G401 (cell line): Measurements from ENCODE around the gene FILIP1. TPM values are rescaled to one million over a fixed set of nuclear protein-coding genes. Genes with fewer than 3 reads are reported as not detected.

Experiments
- DNase-seq: peaks from one replicate; pipeline ENCODE4 v3.0.0-alpha.2; 2015; ENCODE audit warnings: low spot score
- in situ Hi-C: cut with HindIII; loops from 2 replicates; pipeline ENCODE4 v1.10.0; 2016; ENCODE audit warnings: low sequenced_read_pairs, mixed read lengths
- total RNA-seq: library from RNA; depleted of rRNA; stranded (reverse); fragments of >200 nt; shearing (Covaris generic); gene quantifications from 2 replicates; pipeline ENCODE4 v1.2.3, GENCODE V29; 2014

The FILIP1 gene
- total RNA-seq, 1 experiment from 2014 or later = not detected

DNA sequence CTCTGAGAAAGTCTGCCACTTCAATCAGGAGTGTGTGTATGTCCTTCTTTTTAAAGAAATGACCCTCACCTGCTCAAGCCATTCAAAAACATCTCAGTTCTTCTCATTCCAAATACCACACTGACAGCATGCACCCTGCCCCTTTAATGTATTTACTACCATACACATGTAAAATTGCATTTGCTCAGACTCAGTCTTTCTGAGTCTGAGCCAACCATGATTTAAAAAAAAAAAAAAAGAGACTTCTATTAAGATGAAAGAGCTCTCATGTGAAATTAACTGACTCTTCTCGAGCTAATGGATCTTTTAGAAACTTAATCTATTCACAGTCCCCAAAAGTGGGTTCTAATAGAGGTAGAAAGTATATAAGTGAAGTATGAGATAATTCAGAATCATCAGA, 1.4 kb upstream of the FILIP1 start:
- no peak for DNase-seq
- in situ Hi-C loops = no loop called here

- in situ Hi-C loops = no loop called here
- DNase-seq = no peak
These were observed 690 bp upstream of the FILIP1 start for GRCh38 chr6:75494290-75494689.

- DNase-seq = no peak
- in situ Hi-C loops = no loop called here
These were observed 1.0 kb downstream of the FILIP1 start for GRCh38 chr6:75492386-75493153.

DNA sequence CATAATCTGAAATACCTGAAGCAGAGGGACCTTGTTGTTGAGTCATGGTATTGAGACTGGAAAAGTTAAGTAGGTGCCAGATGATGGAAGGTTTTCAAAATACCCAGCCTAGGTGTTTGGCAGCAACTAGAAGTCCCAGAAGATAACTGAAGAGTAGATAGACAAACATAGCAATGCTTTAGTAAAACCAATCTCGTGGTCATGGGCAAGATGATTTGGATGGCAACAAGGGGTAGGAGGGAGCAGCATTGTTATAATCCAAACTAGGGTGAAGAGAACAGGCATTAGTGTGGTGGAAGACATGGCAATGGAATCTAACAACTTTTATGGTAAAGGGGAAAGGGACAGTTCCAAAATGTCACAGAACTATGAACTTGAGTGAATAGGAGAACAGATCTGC, 2.3 kb downstream of the FILIP1 start:
- in situ Hi-C loops = no loop called here
- no peak for DNase-seq

DNA sequence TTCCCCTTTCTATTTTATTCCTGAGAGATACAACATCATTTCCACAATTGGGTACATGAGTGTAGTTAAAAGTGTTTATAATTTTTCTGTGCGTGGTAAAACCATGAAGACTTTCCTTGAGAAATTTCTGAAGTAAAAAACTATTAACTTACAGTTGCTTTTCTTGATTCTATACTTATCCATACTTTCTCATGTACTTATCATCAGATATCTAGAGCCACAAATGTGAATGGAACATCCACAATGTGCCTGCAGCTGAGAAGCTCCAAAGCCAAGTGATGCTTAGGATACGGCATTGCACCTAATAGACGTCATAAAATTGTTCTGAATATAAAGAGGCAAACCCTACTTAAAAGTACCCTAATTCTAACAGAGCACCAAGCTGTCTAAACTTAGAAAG, 2.9 kb downstream of the FILIP1 start:
- in situ Hi-C loops = no loop called here
- no peak for DNase-seq

- in situ Hi-C loops = no loop called here
These were observed 4.6 kb downstream of the FILIP1 start for GRCh38 chr6:75489025-75489424.

DNA sequence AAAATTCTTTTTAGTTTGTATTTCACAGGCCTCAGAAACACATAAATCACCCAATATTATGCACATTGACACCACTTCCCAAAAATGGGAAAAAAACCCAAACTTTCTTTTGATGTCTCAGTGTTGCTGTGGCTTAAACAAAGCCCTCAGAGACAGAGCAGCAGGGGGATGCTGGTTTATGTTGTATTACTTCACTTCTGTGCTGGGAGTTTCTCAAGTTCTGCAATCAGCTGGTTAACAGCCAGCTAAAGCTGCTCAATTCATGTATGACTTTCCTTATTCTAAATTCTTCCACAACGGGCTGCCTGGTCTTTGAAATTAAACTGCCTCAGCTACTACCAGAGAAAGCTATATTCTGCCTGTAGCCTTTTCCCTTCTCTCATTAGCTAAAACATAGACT, 5.6 kb downstream of the FILIP1 start:
- in situ Hi-C loops = no loop called here
- DNase-seq = no peak

More at GRCh38 chr6:75489025-75489424, 4.6 kb downstream of the FILIP1 start:
- no peak for DNase-seq

DNA sequence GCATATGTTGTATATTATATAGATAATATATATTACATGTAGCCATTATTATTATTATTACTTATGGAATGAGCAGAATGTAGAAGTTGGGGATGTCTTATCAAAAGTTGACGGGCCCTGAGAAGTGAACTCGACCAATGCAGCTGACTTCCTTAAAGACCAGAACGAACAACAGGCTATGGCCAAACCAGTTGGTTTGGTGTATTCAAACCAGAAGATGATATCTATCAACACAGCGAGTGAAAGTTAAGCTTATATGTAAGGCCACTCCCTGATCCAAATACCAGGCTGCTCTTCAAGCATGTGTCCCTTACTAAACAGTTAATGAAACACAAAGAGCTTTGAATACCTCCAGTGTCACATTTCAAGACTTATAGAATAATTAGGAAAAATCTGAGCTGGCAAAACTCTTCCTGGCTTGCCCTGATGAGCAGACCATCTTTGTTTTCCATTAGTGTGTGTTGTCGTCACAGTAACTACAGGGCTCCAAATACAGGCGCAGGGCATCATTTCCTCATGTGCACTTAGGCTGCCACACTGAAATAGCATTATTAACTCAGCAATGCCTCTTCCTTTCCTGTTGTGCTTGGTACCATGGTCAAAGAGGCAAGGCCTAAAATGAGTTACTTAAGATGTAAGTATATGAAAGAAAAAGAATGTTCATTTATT, 6.6 kb downstream of the FILIP1 start:
- no peak for DNase-seq
- in situ Hi-C loops = no loop called here

DNA sequence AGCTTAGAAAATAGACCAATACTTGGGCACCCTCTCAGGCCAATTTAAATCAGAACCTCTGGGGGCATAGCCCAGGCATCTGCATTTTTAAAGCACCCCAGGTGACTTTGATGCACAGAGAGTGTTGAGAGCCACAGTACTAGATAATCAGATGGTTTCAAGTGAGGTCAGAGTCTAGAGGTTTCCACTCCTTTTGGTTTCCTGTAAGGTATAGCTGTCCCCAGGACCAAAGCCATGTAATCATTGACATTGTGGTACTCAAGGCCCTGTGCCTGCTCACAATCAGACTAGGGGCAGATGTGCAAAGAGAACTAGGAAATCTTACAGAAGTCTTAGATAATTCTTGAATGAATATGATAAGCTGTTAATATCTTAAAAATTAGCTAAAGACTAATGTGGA, 9.1 kb downstream of the FILIP1 start:
- in situ Hi-C loops = no loop called here

GRCh38 chr6:75483136-75483952, 10.3 kb downstream of the FILIP1 start:
- in situ Hi-C loops = no loop called here
- DNase-seq = no peak

More for the DNA sequence above, 9.1 kb downstream of the FILIP1 start:
- no peak for DNase-seq

DNA sequence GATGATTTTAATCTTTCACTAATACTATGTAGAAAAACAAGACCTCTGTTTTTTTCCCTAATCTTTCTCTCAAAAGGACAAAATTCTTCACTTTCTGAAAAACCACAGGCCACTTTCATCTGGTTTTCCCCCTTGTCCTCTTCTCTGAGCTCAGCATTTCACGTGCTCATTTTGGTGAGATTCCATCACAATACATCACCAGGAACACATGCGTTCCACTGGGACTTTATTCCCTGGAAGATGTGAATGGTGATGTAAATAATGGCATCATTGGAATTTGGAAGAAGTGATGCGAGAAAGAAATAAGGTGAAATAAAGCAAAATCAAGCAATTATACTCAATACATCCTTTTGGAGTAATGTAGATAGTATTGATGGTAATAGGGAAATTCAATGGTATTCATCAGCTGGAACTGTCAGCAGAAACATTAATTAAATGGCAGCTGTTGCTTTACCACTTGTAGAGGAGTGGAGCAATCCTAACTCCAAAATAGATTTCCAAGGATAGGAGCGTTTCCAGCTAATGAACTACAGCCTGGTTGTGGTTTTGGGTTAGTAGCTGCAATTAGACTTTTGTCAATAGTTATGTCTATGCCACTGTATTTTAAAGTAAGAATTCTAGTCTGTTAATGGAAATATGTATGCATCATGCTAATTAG, 11.5 kb downstream of the FILIP1 start:
- no peak for DNase-seq
- in situ Hi-C loops = no loop called here

- no peak for DNase-seq
- in situ Hi-C loops = no loop called here
These were observed 12.2 kb downstream of the FILIP1 start for GRCh38 chr6:75481394-75481793.

DNA sequence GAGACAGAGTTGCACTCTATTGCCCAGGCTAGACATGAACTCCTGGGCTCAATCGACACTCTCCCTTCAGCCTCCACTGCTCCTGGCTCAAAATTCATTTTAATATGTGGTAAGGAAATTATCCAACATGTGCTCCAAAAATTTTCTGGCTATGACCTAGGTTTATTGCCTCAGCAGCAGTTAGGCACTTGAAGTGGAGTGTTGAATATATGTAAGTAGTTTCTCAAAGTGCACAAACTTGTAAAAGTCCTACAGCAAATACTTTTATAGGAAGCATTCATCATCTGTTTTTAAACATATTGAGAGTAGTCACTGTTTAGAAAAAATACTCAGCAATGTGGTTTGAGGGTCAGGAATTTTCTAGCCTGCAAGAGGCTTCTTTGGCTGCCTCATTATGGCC, 13.2 kb downstream of the FILIP1 start:
- DNase-seq = no peak
- in situ Hi-C loops = no loop called here

- in situ Hi-C loops = no loop called here
- no peak for DNase-seq
These were observed 13.9 kb downstream of the FILIP1 start for GRCh38 chr6:75479712-75480111.

DNA sequence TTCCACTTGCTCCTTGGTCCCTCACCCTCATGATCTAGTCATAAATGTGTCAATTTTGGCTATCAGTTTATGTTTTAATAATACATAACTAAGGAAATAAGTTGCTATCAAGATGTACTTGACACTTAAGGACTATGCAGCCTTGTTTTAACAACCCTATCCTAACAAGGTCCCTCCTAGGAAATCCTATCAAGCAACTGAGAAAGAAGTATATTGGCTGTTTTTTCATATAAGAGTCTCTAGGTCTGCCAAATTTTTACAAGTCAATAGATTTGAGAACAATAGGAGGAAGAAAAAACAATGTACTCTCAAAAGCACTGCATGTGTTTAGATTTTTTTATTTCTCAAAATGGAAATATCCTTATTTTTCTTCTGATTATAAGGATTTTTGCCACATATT, 14.7 kb downstream of the FILIP1 start:
- DNase-seq = no peak
- in situ Hi-C loops = no loop called here

DNA sequence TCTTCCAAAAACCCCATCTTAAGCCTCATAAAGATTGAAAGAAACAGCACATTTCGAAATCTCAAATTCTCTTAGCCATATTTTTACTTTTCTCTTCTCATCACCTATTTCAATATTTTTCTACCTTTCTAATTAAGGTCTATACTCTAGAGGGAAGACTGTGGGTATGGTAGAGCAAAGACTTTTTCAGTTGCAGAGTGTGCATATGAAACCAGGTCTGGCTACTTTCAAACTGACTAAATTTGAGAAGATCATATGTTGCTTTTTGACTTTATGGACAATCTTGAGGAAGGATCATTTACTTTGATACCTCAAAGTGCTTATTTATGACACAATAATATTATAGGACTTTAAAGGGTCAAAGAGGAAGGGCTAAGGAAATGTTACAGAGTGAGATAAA, 20.7 kb downstream of the FILIP1 start:
- DNase-seq = no peak
- in situ Hi-C loops = no loop called here

GRCh38 chr6:75467966-75468365, 25.6 kb downstream of the FILIP1 start:
- in situ Hi-C loops = no loop called here
- no peak for DNase-seq

- DNase-seq = no peak
- in situ Hi-C loops = no loop called here
These were observed 26.3 kb downstream of the FILIP1 start for GRCh38 chr6:75467284-75467683.

GRCh38 chr6:75466636-75467035, 27.0 kb downstream of the FILIP1 start:
- in situ Hi-C loops = no loop called here
- DNase-seq = no peak

DNA sequence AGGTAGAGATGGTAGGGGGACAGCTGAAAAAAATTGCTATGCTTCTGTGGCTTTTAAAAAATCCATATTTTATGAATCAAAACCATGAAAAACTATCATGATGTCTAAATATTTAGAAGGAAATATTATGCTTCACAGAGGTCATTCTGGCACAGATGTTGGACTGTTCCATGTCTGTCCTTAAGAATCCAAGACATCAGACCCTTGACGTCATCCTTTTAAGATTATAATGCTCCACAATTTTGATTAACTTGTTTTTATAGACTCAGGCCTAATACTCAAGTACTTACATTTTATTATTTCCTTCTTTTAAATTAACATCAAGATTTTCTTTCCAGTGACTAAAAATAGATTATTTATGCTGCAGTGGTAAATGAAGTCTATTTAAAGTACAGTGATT, 29.7 kb downstream of the FILIP1 start:
- in situ Hi-C loops = no loop called here

More for the DNA sequence above, 29.7 kb downstream of the FILIP1 start:
- DNase-seq = no peak
